GM18502 (cell line): ENCODE results near the gene CNP.
"Not testable (repeated sequence)": the region's sequence is repeated elsewhere in the genome, so short reads cannot be mapped to it uniquely, and the experiment has no call there.

ENCODE experiments used
- ATAC-seq: cut with Tn5 transposase; IDR thresholded peaks from one replicate; pipeline ENCODE4 v1.9.1; 2021; ENCODE audit warnings: mild to moderate bottlenecking; ENCODE audit not compliant: unreplicated experiment, poor library complexity

CNP gene

DNA sequence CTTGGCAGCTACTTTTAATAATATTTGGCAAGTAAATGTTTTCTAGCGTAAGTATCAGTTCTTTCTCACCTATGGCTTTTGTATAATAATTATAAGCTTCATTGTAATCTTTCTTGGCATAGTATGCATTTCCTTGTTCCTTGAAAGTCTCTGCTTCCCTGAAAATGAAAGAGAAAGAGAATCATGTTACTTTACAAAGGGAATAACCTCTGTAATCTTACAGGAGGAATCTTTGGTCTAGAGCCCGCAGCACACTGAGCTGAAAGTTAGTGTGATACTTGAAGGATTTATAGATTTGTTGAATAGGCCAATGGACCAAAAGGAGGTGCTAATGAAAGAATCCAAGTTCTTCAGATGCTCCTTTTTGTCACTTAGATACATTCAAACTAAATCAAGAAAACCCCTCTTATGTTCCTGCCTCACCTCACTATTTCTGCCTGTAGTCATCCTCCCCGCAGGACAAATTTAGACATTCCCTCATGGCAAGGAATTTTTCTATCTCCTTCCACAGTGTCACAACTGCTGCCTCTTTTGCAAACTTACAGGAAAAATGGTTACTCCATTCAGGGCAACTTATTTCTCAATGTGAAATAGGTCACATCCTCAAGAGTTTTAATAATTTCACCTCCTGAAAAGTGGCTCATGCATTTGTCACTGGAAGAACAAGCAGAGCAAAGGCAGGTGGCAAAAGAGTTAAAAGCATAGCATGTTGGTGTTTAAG, 34.0 kb downstream of the CNP start:
- ATAC-seq, result no peak

DNA sequence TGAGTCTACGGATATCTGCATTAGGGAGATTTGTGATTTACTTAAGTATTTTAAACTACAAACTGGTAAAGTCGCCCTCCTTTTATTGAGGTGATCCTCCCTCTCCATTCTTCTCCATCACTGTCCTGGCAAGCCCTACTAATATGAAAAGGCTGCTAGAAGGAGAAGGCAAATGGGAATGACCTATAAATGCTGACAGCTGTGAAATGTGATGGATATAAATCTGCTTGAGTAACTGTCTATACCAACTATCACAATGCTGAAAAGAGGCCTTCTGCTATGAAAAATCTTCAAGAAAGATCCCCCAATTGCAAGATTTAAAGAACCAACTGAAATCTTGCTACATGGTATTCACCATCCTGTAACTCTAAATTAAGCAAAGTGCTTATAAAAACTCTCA, 35.1 kb downstream of the CNP start:
- ATAC-seq, result no peak

DNA sequence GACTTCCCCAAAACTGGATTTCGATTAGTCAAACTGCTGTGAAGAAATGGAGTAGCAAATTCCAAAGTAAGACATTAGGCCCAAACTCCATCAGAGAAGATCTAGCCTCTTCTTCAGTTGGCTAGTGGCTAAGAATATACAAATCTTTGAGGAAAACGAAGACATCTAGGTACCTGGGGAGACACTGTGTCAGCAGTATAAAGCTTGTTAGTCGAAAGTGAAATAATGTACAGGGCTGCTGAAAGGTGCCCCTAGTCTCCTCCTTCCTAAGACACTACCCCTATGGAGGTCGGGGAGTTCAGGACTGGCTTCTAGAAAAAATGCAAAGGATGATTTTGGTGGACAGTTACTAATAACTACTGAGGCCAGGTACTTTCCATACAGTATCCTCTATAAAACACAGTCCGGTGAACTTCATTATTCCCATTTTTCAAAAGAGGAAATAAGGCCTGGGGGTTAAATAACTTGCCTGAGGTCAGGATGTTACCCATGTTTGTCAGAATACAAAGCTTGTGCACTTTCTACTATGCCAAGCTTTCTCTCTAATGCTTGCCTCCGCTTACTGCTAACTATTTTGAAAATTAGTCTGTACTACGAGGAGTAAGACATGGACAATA, 35.7 kb downstream of the CNP start:
- ATAC-seq, result no peak

DNA sequence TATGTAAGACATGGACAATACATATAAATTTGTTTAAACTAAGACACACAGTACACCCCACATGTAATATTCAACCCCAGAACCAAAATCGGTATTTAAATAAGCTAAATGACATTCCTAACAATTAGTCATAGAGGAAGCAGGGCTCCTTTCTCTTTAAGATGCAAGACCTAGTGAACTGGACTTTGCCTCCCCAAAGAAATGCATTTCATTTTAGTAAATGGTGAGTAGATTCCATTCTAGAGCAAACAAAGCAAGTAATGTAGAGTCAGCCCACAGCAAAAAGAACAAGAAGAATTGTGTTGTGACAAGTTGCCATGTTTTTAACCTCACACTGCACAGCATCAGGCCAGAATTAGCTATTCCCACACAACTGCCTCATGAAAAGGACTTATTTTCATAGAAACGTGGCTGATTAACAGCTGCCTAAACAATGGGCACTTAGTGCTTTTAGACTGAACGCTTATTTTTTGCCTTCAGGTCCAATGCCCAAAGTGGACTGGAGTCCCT, 36.3 kb downstream of the CNP start:
- no peak for ATAC-seq

DNA sequence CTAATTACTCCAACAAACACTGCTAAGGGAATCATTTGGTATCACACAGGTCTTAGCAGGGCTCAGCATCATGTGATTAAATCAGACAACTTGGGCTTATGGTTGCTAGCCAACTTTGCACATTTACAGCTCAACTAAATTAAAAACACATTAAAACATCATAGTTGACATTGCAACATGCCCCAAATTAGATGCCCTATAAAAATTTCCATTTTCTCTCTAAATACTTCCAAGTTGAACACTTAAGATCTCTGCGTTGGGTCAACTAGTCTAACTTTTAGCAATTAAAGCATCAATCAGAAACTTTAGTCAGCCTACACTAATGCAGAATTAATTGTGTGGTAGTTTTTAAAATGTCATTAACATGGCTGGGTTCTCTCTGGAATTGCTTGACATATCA, 38.6 kb downstream of the CNP start:
- ATAC-seq, result no peak

DNA sequence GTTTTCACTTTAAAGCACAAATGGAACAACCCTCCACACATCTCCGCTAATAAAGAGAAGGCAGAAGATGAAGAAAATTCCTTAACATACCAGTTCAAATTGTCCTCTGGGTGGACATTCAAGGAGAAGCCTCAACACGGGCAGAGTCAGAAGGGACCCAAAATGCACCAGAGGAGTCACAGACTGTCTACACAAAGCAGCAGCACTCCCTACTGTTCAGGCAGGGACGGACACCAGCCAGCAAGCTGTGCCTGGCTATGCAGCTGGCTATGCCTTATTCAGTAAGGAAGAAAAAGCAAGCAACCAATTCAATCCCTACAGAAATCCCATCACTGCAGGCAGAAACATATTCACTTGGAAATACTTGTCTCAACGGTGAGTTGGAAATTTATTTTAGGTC, 42.6 kb downstream of the CNP start:
- ATAC-seq, result no peak

DNA sequence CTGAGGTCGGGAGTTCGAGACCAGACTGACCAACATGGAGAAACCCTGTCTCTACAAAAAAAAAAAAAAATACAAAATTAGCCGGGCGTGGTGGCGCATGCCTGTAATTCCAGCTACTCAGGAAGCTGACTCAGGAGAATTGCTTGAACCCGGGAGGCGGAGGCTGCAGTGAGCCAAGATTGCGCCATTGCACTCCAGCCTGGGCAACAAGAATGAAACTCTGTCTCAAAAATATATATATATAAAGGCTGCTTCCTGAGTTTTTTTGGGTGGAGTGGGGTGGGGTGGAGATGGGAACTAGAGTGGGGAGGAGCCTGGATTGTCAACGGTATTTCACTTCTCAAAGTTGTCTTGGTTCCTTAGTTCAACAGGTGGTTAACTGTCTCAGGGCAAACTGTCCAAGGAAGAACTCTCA, 43.7 kb downstream of the CNP start:
- not testable (repeated sequence) for ATAC-seq

DNA sequence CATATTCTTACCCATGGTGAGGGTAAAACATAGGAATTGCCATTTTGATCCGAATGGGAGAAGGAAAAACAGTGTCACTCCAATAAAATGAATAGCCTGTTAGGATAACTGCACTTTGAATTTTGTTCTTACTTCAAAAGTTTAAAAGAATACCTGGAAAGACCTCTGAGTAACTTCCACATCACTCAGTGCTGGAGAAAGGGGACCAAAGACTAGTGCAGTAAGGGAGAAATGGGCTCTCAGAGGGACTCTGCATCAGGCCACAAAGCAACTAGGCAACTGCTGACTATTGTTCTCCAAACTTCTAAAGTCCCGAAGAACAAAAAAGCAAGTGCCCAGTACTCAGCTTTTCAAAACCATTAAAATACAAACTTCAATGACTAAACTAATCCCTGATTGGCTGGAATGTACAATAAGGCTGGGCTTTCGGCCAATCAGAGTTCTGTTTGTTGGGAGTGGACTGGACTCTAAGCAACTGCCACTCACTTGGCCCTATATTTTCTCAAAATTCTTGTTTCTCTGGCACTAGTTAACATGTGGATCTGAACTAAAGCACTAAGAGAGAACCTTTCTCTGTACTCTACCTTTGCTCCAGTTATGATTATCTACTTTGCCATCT, 44.4 kb downstream of the CNP start:
- ATAC-seq, result no peak

DNA sequence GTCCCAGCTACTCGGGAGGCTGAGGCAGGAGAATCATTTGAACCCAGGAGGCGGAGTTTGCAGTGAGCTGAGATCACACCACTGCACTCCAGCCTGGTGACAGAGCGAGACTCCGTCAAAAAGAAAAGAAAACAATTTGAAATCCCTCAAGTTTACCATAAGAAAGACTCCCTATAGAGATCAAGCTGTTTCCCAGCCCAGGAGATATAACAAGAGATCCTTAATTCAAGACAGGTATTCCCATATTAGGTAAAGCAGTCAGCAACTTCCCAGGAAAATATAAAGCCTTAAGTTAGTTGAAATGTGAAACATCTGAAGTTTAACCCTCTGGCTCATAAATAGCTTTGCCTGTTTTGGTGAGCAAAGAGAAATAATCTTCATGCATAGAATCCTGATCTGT, 45.8 kb downstream of the CNP start:
- not testable (repeated sequence) for ATAC-seq

DNA sequence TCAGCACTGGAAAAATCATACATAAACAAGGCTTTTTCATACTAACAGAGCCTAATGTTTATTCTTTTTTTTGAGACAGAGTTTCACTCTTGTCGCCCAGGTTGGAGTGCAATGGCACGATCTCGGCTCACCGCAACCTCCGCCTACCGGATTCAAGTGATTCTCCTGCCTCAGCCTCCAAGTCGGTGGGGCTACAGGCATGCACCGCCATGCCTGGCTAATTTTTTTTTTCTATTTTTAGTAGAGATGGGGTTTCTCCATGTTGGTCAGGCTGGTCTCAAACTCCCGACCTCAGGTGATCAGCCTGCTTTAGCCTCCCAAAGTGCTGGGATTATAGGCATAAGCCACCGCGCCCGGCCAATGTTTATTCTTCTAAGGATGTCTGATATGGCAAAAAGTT, 47.1 kb downstream of the CNP start:
- ATAC-seq, result not testable (repeated sequence)

DNA sequence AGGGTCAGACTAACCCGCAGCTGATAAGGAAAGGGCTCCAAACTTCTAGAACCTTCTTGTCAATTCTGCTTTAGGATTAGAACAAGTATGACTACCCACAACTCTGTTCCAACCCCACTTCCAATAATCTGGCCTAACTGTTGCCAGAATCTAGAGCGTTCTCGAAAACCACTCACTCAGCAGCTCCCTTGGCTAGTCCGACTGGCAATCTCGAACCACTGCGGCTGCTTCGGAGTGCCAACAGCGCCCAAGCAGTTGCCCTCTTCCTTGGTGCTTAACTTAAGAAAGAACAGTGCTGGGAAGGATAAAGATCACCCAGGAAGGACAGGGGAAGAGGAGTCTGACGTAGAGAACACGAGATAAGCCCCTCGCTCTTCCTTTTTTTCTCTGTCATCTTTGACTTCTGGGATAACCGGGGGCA, 49.8 kb downstream of the CNP start:
- ATAC-seq, result no peak

DNA sequence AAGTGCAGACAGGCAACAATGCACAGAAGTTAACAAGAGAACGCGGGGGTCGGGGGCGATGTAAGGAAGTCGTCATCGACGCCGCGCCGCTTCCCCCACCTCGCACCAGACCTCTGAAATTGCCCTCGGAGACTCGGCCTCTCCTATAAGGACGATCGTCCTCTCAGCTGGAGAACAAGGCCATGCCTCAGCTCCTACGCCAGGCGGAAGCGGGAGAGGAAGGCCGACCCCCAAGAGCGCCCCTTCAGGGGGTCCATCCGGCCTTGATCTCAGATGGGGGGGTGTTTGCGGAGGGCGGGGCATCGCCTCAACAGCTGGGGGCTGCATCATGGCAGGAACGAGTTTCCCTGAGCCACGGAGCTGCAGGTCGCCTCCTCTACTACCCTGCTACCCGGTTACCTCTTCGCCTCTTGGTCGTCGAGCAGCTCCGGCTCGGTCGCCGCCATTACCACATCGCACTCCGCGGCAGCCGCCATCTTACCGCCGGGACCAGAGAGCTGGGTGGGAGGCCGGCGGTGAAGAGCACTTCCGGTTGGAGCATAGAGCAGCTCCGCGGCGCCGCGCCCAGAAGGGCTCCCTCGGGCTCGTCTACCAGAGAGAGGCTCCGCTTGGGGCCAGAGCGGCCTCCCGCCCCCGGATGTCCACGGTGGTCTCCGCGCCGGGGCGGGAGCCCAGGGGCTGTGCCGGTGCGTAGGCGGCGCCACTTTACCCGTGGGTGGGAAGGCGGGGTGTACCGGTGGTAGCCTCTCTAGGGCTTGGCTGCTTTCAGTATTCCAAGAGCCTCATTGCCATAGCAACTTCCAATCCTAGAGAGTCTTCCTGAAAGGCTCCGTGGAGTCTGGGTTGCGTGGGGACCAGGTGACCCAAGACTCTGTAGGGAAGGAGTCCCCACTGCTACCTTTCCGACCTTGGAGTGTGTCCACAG, 50.6 kb downstream of the CNP start, which contains the start of gene DNAJC7:
Gene DNAJC7 (minus strand): TSS at position 499 of the 925 bp plus-strand sequence. CDS start 23 bp downstream, at position 476.
- ATAC-seq, result peak; percentile 78

DNA sequence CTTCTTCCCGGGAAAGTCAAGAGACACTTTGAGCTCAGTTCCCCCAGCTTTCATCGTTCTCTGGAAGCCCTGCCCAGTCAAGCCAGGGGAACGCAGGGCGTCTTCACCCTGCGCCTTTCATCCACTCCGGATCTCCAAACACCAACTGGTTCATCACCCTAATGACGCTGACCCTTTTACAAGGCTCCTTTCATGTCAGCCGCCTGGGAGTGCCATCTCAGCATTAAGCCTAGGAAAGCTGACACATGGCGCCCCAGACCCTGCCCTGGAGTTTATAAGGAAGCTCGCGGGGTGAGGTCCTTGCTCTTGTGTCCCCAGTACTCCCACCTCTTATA, 51.2 kb downstream of the CNP start:
- ATAC-seq, result no peak

DNA sequence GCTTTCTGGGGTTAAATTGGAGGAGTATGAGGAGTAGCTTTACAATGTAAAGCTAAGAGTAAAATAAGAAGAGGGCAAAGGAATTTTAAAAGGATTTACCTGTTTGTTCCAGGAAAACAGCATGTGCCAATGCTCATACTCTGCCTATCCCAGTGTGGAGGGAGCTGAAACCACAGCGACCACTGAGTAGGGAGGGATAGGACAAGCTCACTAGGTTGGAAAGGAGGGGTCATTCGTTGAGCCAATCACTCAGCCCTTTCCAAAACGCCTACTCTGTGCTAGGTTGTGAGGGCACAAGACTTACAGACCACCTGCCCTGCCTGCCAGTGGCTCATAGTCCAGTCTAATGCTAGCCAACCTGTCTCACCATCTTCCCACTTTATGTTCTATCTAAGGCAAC, 51.7 kb downstream of the CNP start:
- ATAC-seq, result no peak

DNA sequence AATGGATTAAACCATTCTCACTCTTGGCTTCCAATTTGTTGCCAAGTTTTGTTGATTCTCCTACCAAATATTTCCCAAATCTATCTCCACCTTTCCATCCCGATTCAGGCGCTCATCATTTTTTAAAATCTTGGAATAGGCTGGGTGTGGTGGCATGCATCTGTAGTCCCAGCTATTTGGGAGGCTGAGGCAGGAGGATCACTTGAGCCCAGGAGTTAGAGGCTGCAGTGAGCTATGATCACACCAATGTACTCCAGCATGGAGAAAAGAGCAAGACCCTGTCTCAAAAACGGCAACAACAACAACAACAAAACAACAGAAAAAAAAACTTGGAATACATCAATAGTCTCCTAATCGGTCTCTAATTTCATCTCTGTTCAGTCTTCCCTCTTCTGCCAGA, 52.4 kb downstream of the CNP start:
- no peak for ATAC-seq

DNA sequence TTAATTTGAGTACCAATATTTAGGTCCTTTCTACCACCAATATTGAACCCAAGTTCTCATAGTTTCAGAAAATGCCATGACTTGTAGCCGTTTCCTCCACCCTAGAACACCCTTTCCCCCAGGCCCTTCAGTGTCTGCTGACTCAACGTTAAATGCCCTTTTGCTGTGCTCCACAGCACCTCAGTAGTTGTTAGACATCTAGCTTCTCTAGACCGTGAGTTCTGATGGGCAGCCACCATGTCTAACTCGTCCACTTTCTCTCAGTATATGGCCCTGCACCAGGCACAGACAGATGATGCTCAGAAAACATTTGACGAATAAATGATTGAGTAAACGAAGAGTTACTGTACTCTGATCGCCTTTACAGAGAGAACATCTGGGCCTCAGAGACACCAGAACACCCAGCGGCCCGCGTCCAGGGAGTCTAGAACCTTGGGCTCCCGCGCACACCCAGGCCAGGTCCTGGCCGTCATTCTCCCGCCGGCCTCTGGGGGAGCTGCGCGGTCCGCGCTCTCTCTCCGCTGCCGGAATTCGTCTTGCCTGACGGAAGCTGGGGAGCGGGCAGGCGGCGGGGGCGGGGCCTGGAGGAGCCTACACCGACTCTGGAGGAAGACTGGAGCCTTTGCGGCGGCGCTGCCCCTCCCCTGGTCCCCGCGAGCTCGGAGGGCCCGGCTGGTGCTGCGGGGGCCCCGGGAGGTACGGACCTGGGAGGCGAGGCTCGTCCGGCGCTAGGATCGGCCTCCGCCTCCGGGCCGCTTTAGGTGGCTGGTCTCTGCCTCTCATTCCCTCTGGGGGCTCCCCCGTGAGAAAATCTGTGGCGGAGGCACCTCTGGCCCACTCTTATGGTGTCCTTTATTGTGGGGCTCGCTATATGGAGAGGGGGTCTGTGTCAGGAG, 53.2 kb downstream of the CNP start, which contains the start of gene NKIRAS2:
Gene NKIRAS2 (plus strand): TSS at position 582 of the 896 bp plus-strand sequence. CDS start 1,488 bp downstream, outside the sequence.
- peak; percentile 58 for ATAC-seq

DNA sequence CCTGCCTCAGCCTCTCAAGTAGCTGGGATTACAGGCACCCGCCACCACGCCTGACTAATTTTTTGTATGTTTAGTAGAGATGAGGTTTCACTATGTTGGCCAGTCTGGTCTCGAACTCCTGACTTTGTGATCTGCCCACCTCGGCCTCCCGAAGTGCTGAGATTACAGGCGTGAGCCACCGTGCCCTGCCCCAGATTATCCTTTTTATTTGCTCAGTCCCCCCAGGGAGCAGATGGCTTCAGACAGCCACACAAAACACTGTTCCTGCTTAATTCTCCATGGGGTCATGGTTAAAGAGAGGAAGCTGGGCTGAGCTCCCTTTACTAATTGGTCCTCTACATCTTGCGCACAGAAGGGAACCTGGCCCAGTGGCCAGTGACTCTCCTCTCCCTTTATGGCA, 54.2 kb downstream of the CNP start:
- ATAC-seq, result not testable (repeated sequence)

DNA sequence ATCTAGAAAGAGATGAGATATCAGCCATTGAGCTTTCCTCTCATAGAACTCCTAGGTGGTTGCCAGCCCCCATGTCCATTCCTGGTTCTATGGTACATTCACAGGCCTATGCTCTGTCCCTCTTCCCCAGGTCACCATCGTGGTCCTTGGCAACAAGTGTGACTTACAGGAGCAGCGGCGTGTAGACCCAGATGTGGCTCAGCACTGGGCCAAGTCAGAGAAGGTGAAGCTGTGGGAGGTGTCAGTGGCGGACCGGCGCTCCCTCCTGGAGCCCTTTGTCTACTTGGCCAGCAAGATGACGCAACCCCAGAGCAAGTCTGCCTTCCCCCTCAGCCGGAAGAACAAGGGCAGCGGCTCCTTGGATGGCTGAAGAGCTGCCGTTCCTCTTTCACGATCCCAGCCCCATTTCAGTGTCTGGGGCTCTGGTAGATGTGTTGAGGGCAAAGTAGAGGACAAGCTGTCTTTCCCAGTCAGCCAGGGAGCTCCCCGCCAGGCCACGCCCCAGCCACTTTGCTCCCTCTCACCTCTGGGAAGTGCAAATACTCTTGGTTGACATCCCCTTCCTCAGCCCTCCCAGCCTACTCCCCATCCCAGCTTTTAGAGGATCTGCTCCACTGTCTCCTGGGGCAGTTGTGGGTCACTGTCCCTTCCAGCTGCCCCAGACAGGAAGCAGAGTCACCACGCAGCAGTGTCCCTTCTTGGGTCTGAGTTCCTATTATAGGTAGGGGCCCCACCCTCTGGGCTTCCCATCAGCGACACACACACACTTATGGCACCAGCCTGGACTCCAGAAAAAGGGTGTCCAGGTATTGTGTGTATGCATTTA, 57.1 kb downstream of the CNP start:
- ATAC-seq, result no peak
